Upper lobe of left lung (tissue), 6 donors: Measurements from ENCODE around the gene FRG1. TPM values are rescaled to one million over a fixed set of nuclear protein-coding genes. Genes with fewer than 3 reads are reported as not detected.
"Not testable (repeated sequence)": the region's sequence is repeated elsewhere in the genome, so short reads cannot be mapped to it uniquely, and the experiment has no call there.

Source experiments
- ATAC-seq, 2 donors: fragments of 200-7000 bp; cut with Tn5 transposase; one replicate each; pipeline ENCODE4 v1.9.1; 2022; ENCODE audit warnings: mild to moderate bottlenecking in 2 of 2, moderate library complexity in 2 of 2; ENCODE audit not compliant: low FRiP score in 2 of 2
- DNase-seq, 2 donors: peaks; one replicate each; pipeline ENCODE4 v3.0.0-alpha.2; 2019 to 2020
- H3K27ac ChIP-seq, 4 donors: fragments of 200-600 bp; sonication (generic); one replicate each; pipeline ENCODE4 v1.5.1; 2016 to 2019
- H3K27me3 ChIP-seq, 4 donors: fragments of 200-600 bp; sonication (generic); one replicate each; pipeline ENCODE4 v1.5.1; 2017 to 2019
- H3K36me3 ChIP-seq, 4 donors: fragments of 200-600 bp; sonication (generic); one replicate each; pipeline ENCODE4 v1.5.1; 2016 to 2019
- H3K4me1 ChIP-seq, 4 donors: fragments of 200-600 bp; sonication (generic); one replicate each; pipeline ENCODE4 v1.5.1; 2018 to 2019
- H3K4me3 ChIP-seq, 4 donors: fragments of 200-600 bp; sonication (generic); one replicate each; pipeline ENCODE4 v1.5.1; 2017 to 2019; ENCODE audit warnings: mild to moderate bottlenecking in 2 of 4, moderate library complexity in 1 of 4
- H3K9me3 ChIP-seq, 4 donors: fragments of 200-600 bp; sonication (generic); one replicate each; pipeline ENCODE4 v1.5.1; 2018 to 2019
- CTCF ChIP-seq, 6 experiments: fragments of 450-650 bp in 4 of 6; fragments of 200-600 bp in 2 of 6; sonication (generic) in 2 of 6; IDR thresholded peaks; one replicate each; pipeline ENCODE4 v1.5.1; 2016 to 2019; ENCODE audit warnings: antibody characterized with exemption in 6 of 6
- EP300 ChIP-seq, 4 donors: sonication (generic); formaldehyde crosslinking; IDR thresholded peaks; one replicate each; pipeline ENCODE4 v1.5.1; 2017; ENCODE audit warnings: antibody characterized with exemption in 4 of 4, control low read depth in 2 of 4
- POLR2A ChIP-seq, 4 donors: fragments of 450-650 bp; IDR thresholded peaks; one replicate each; pipeline ENCODE4 v1.5.1; 2016 to 2017; ENCODE audit warnings: antibody characterized with exemption in 4 of 4, mild to moderate bottlenecking in 2 of 4
- POLR2AphosphoS5 ChIP-seq, 2 donors: sonication (generic); formaldehyde crosslinking; IDR thresholded peaks; one replicate each; pipeline ENCODE4 v1.5.1; 2017; ENCODE audit warnings: antibody characterized with exemption in 2 of 2
- WGBS, 2 donors: methylation state at CpG; one replicate each; pipeline ENCODE4 v1.1.5; 2017 to 2018; 5-methylcytosine and 5-hydroxymethylcytosine counted together
- total RNA-seq, 6 donors: library from RNA; depleted of rRNA in 4 of 6; stranded (reverse); fragments of >200 nt in 4 of 6; gene quantifications; one replicate each; pipeline versions ENCODE4 v1.1.0 to v1.2.1, GENCODE V29; 2016 to 2021
- donor health status: DM: no; HTN: no; CAD: no; lungs with moderate emphysema.
- donor health status: DM: no; HTN: yes; CAD: no; lungs with severe emphysema.

FRG1 gene
- total RNA-seq, 6 donors from 2014 or later = 21.3 to 50.1 (median 27.0) TPM

- no peak overlapping the region for H3K27ac ChIP-seq
- H3K36me3 ChIP-seq = no peaks in the 10 kb centered on the region
- H3K4me1 ChIP-seq = no peaks in the 10 kb centered on the region
- no peaks in the 10 kb centered on the region for H3K9me3 ChIP-seq
- no peak for TF ChIP-seq EP300 (IDR thresholded peaks at IDR 0.05)
- no peak for TF ChIP-seq POLR2AphosphoS5 (IDR thresholded peaks at IDR 0.05)
- no peak for TF ChIP-seq CTCF (IDR thresholded peaks at IDR 0.05)
- no peak for TF ChIP-seq POLR2A (IDR thresholded peaks at IDR 0.05)
- no peak for DNase-seq
- H3K27me3 ChIP-seq = no peaks in the 10 kb centered on the region
- ATAC-seq = no peak
- no peak overlapping the region for H3K4me3 ChIP-seq
Measured at GRCh38 chr4:189973646-189974045, 33.0 kb downstream of the FRG1 start.

DNA sequence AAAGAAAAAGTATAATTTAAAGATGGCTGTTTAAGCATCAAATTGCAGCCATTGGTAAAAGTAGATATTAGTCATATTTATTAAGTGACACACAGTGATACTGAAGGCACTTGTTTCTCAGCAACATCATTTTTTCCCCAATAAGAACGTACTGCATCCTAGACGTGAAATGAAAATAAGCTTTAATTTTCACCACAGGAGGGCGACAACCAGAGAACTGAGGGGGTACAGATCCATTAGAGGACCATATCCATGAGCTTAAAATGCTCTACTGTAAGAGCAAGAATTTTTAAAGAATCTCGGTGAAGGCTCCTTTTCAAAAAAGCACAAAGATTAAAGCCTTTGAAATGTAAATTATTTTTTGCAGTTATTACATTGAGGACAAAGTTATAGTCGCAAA is 33.4 kb downstream of the FRG1 start:
- Histone ChIP-seq H3K4me3 (no peak overlapping the region), H3K9me3 (no peaks in the 10 kb centered on the region), H3K27me3 (no peaks in the 10 kb centered on the region), H3K36me3 (no peaks in the 10 kb centered on the region), H3K4me1 (no peaks in the 10 kb centered on the region), H3K27ac (no peak overlapping the region)
- no peak for ATAC-seq
- TF ChIP-seq CTCF (IDR thresholded peaks at IDR 0.05) = no peak
- no peak for TF ChIP-seq EP300 (IDR thresholded peaks at IDR 0.05)
- TF ChIP-seq POLR2AphosphoS5 (IDR thresholded peaks at IDR 0.05) = no peak
- TF ChIP-seq POLR2A (IDR thresholded peaks at IDR 0.05) = no peak
- no peak for DNase-seq
- WGBS, 2 donors = 42 to 53% methylated on average over 5 of the region's 5 CpGs

- WGBS, 2 donors = 65 to 70% methylated on average over 6 to 10 of the region's 10 CpGs
- no peaks in the 10 kb centered on the region for H3K9me3 ChIP-seq
- no peaks in the 10 kb centered on the region for H3K4me1 ChIP-seq
- no peak overlapping the region for H3K27ac ChIP-seq
- no peak overlapping the region for H3K4me3 ChIP-seq
- no peak for TF ChIP-seq POLR2AphosphoS5 (IDR thresholded peaks at IDR 0.05)
- TF ChIP-seq EP300 (IDR thresholded peaks at IDR 0.05) = no peak
- TF ChIP-seq POLR2A (IDR thresholded peaks at IDR 0.05) = no peak
- no peak for TF ChIP-seq CTCF (IDR thresholded peaks at IDR 0.05)
- H3K27me3 ChIP-seq = no peaks in the 10 kb centered on the region
- no peaks in the 10 kb centered on the region for H3K36me3 ChIP-seq
- ATAC-seq (no peak), DNase-seq (peak in 1 of 2 donors; percentile 45)
Measured at GRCh38 chr4:189979196-189980047, 38.8 kb downstream of the FRG1 start.

DNA sequence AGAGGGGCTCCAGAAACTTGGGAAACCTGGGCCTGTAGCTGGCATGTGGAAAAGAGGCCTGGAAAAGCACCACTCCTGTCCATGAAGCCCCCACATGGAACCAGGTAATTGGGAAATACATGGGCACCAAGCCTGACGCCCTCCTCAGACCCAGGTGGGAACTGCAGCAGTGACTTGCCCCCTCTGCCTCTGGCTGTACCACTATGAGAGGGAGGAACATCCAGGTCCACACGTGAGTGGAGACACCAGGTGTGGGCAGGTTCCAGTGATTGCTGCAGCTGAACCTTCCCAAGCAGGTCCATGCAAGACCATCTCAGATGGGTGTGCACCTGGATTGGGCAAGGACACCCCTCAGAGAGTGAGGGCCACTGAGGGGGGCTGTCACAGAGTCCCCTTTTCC is 39.6 kb downstream of the FRG1 start:
- not testable (repeated sequence) for H3K4me3 ChIP-seq, ATAC-seq, H3K9me3 ChIP-seq, DNase-seq, H3K27me3 ChIP-seq, H3K4me1 ChIP-seq, H3K27ac ChIP-seq, H3K36me3 ChIP-seq
- WGBS, 2 donors = 69 to 83% methylated on average over 1 to 2 of the region's 2 CpGs

DNA sequence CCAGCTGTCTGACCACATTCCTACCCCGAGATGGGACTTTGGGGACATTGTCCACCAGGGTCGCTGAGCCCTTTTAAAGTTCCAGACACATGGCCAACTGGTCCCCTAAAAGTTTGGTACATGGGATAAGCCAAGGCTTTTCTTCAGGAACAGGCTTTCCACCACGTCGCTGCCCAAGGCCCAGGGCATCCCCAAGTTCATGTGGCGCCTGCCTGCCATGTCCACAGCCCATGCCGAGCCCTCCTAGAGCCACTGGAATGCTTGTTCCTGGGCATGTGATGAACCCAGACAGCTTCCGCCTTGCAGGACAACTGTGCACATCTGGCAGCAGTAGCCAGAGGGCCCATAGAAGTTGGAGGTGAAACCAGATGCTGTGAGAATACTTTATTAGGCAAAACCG is 41.3 kb downstream of the FRG1 start:
- Histone ChIP-seq H3K9me3 (no peaks in the 10 kb centered on the region), H3K4me3 (no peak overlapping the region), H3K36me3 (no peaks in the 10 kb centered on the region), H3K4me1 (no peaks in the 10 kb centered on the region), H3K27ac (no peak overlapping the region), H3K27me3 (no peaks in the 10 kb centered on the region)
- no peak for ATAC-seq
- TF ChIP-seq EP300 (IDR thresholded peaks at IDR 0.05) (no peak), POLR2A (IDR thresholded peaks at IDR 0.05) (no peak), POLR2AphosphoS5 (IDR thresholded peaks at IDR 0.05) (no peak), CTCF (IDR thresholded peaks at IDR 0.05) (no peak)
- WGBS, 2 donors = 86 to 90% methylated on average over 2 to 8 of the region's 8 CpGs
- DNase-seq = no peak

- not testable (repeated sequence) for H3K9me3 ChIP-seq, H3K27ac ChIP-seq, H3K36me3 ChIP-seq, H3K4me1 ChIP-seq, H3K27me3 ChIP-seq, H3K4me3 ChIP-seq, ATAC-seq
- peak in 1 of 2 donors; percentile 50 for DNase-seq
- WGBS, 2 donors = 85 to 95% methylated on average over 8 to 23 of the region's 41 CpGs
Measured at GRCh38 chr4:189983916-189984526, 43.3 kb downstream of the FRG1 start.

- peak in 1 of 2 donors; percentile 58 for DNase-seq
- not testable (repeated sequence) for H3K4me1 ChIP-seq, H3K27ac ChIP-seq, H3K4me3 ChIP-seq, H3K27me3 ChIP-seq, H3K9me3 ChIP-seq, H3K36me3 ChIP-seq, ATAC-seq
- 79% methylated on average over 25 of the region's 31 CpGs; no CpG with 5 or more reads in 1 of the 2 donors for WGBS, 2 donors
Measured at GRCh38 chr4:189984661-189985060, 44.0 kb downstream of the FRG1 start.

GRCh38 chr4:189985651-189986243 is 45.1 kb downstream of the FRG1 start:
- not testable (repeated sequence) for H3K36me3 ChIP-seq, H3K9me3 ChIP-seq, H3K27me3 ChIP-seq, DNase-seq, H3K27ac ChIP-seq, ATAC-seq, H3K4me1 ChIP-seq, H3K4me3 ChIP-seq
- WGBS, 2 donors = 62 to 68% methylated on average over 4 of the region's 4 CpGs
